ENCODE measurements around the gene KLHL18. TPM values are rescaled to one million over a fixed set of nuclear protein-coding genes. Genes with fewer than 3 reads are reported as not detected.
"Not testable (repeated sequence)": the region's sequence is repeated elsewhere in the genome, so short reads cannot be mapped to it uniquely, and the experiment has no call there.

Gene KLHL18
- total RNA-seq (2014; rRNA removed; shearing (Covaris generic)), result 6.9 and 12.7 TPM in 2 replicates

- DNase-seq (ENCODE audit: low read depth), result peak; percentile 90
Observed at GRCh38 chr3:47282424-47283192, at the start of gene KLHL18, which contains the start of gene KIF9. TSS of gene KLHL18 (plus strand) at chr3:47282944. CDS start at chr3:47282966, 22 bp downstream. TSS of gene KIF9 (minus strand) at chr3:47282799. CDS start at chr3:47277374, 5,425 bp downstream.

- DNase-seq (ENCODE audit: low read depth), result no peak
Observed at GRCh38 chr3:47238017-47238416, 44.7 kb upstream of the KLHL18 start.

GRCh38 chr3:47239929-47240328 is 42.8 kb upstream of the KLHL18 start:
- no peak for DNase-seq (ENCODE audit: low read depth)

GRCh38 chr3:47243419-47244147 is 39.2 kb upstream of the KLHL18 start:
- no peak for DNase-seq (ENCODE audit: low read depth)

GRCh38 chr3:47244531-47245100 is 38.1 kb upstream of the KLHL18 start:
- no peak for DNase-seq (ENCODE audit: low read depth)

- no peak for DNase-seq (ENCODE audit: low read depth)
Observed at GRCh38 chr3:47245271-47245670, 37.5 kb upstream of the KLHL18 start.

GRCh38 chr3:47247131-47248064 is 35.3 kb upstream of the KLHL18 start:
- no peak for DNase-seq (ENCODE audit: low read depth)

GRCh38 chr3:47250309-47251060 is 32.3 kb upstream of the KLHL18 start:
- DNase-seq (ENCODE audit: low read depth), result peak; percentile 58

- DNase-seq (ENCODE audit: low read depth), result not testable (repeated sequence)
Observed at GRCh38 chr3:47251085-47251484, 31.7 kb upstream of the KLHL18 start.

- DNase-seq (ENCODE audit: low read depth), result no peak
Observed at GRCh38 chr3:47251689-47252088, 31.1 kb upstream of the KLHL18 start.

- not testable (repeated sequence) for DNase-seq (ENCODE audit: low read depth)
Observed at GRCh38 chr3:47256331-47256730, 26.4 kb upstream of the KLHL18 start.

- no peak for DNase-seq (ENCODE audit: low read depth)
Observed at GRCh38 chr3:47259114-47259513, 23.6 kb upstream of the KLHL18 start.

- DNase-seq (ENCODE audit: low read depth), result no peak
Observed at GRCh38 chr3:47260605-47261004, 22.1 kb upstream of the KLHL18 start.

GRCh38 chr3:47261301-47261700 is 21.4 kb upstream of the KLHL18 start:
- peak; percentile 46 for DNase-seq (ENCODE audit: low read depth)

GRCh38 chr3:47265008-47265407 is 17.7 kb upstream of the KLHL18 start:
- DNase-seq (ENCODE audit: low read depth), result no peak

GRCh38 chr3:47265725-47266428 is 16.9 kb upstream of the KLHL18 start:
- DNase-seq (ENCODE audit: low read depth), result no peak

GRCh38 chr3:47266709-47267489 is 15.8 kb upstream of the KLHL18 start:
- peak; percentile 85 for DNase-seq (ENCODE audit: low read depth)

GRCh38 chr3:47267490-47267824 is 15.3 kb upstream of the KLHL18 start:
- DNase-seq (ENCODE audit: low read depth), result no peak

GRCh38 chr3:47270526-47270925 is 12.2 kb upstream of the KLHL18 start:
- DNase-seq (ENCODE audit: low read depth), result no peak

Data from M059J (cell line).